GM11168 (cell line): ENCODE data around the gene ZNRF3.

Experiments used
- in situ Hi-C: fragments of 300-500 bp; cut with MboI; formaldehyde crosslinking; loops from one replicate; pipeline ENCODE4 v1.12.0; 2022; ENCODE audit warnings: low sequenced_read_pairs; ENCODE audit not compliant: unreplicated experiment

Gene ZNRF3

DNA sequence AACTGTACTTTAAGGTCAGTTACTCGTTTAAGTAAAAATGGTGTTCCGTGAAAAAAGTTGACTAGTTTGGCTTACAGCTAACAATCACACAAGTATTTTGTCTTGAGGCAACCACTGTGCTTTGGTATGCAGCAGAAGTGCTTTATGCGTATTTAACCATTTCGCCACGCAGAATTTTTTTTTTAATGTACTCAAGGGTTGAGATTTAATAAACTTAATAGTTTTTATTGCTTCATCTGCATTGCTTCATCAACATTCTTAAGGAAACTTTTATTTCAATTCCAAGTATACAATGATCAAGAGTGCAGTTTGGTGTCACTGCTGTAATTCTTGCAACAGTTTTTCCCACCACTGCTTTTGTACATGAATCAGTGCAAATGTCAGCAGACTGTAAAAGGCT is 66.4 kb downstream of the ZNRF3 start:
- in situ Hi-C loops = no loop called here

DNA sequence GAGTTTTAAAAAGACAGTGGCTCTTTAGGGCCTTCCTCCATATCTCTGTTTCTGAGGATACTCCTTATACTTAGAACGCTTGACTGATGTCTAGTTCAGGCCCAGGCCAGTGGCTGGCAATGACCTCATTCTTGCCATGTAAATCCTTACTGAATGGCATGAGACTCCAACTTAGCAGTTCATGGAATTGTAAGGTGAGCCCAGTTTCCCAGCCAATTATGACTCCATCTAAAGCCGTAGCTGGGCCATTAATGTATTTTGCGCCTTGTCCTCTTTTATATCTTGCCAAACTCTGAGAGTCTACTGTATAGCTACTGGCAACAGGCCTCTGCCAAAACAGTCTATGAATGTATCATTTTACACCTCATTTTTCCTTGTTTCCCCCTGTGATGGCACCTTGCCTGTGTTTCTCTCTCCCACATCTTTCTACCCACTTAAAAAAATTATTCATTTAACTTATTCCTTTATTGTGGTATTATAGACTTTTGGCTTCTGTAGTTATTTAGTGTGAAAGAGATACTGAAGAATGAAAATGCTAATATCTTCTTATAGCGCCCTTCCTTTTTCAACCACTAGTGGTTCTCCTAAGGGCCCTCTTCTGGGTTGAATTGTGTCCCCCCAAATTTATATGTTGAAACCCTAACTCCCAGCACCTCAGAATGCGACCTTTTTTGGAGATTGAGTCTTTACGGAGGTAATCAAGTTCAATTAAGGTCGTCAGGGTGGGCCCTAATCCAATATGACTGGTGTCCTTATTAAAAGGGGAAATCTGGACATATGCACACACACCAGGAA is 67.4 kb downstream of the ZNRF3 start:
- in situ Hi-C loops = no loop called here

- in situ Hi-C loops = no loop called here
Measured at GRCh38 chr22:28951530-28951929, 68.2 kb downstream of the ZNRF3 start.

GRCh38 chr22:28951969-28952521 is 68.7 kb downstream of the ZNRF3 start:
- in situ Hi-C loops = no loop called here

DNA sequence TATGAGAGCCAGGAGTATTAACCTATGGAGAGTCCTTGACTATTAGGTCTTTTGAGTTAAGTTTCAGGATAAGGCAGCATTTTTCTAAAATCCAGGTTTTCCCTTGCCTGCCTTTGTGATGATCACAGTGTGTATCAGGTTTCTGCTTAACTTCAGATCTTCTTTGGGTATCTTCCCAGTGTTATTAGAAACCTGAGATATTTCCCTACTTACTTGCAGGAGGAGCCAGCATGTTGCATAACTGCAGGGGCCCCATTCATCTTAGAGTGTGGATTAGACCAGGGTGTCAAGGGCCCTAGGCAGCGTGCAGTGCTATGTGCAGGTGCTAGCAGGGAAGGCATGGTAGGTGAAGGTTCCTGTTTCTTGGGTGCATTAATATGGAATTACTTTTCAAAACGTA is 69.5 kb downstream of the ZNRF3 start:
- in situ Hi-C loops = no loop called here

GRCh38 chr22:28953403-28953802 is 70.0 kb downstream of the ZNRF3 start:
- in situ Hi-C loops = no loop called here

GRCh38 chr22:28953976-28954880 is 70.9 kb downstream of the ZNRF3 start:
- in situ Hi-C loops = no loop called here

DNA sequence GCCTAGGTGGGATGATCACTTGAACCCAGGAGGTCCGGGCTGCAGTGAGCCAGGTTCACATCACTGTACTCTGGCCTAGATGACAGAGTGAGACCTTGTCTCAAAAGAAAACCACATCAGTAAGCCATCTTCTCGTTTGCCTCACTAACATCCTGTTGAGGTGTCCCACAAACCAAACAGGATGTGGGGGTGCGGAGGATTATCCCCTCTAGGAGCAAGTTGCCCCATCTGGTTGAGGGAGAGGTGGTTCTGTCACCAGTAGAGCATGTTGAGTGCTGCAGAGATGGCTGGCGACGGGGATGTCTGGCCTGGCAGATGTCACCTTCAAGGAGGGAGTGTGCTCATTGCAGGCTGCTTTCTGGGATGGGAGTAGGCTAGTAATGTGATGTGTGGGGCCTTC is 72.4 kb downstream of the ZNRF3 start:
- in situ Hi-C loops = no loop called here

GRCh38 chr22:28956506-28956905 is 73.1 kb downstream of the ZNRF3 start:
- in situ Hi-C loops = no loop called here

GRCh38 chr22:28958611-28959010 is 75.2 kb downstream of the ZNRF3 start:
- in situ Hi-C loops = no loop called here

DNA sequence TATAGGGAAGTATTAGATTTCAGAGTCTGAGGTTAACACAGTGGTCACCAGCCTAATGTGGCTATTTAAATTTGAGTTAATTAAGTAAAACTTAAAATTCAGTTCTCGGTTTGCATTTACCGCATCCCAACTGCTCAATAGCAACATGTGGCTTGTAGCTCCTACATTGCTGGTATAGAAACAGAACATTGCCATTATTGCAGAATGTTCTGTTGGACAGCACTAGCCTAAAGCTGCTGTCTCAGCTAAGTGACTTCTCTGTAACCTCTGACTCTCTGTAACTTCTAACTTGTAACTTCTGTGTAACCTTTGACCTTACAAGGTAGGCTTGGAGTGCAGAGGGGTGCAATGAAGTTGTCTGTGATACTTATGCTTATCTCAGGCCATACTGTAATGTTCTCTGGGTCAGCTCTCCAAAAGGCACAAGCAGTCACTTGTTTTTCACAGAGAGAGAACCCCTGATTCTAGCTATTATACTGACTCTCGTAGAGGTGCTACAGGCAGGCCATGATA is 78.7 kb downstream of the ZNRF3 start:
- in situ Hi-C loops = no loop called here

- in situ Hi-C loops = no loop called here
Measured at GRCh38 chr22:28963362-28963761, 80.0 kb downstream of the ZNRF3 start.

- in situ Hi-C loops = no loop called here
Measured at GRCh38 chr22:28967163-28967665, 83.8 kb downstream of the ZNRF3 start.

DNA sequence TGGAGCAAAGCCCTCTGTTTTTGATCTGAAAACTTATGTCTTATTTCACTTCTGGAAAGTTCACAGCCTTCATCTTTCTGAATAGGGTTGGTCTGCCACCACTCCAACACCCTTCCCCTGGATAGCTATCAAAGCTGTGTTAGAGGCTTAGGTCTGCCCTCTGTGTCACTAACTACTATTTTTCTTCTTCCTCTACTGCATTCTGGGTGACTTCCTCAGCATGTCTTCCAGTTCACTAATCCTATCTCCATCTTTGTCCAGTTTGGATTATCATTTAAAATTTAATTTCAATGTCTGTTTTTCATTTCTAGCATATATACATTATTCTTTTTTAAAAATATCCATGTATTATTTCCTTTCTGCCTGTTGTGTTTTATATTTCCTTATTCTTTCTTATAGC is 84.6 kb downstream of the ZNRF3 start:
- in situ Hi-C loops = no loop called here

GRCh38 chr22:28969401-28970168 is 86.2 kb downstream of the ZNRF3 start:
- in situ Hi-C loops = no loop called here

DNA sequence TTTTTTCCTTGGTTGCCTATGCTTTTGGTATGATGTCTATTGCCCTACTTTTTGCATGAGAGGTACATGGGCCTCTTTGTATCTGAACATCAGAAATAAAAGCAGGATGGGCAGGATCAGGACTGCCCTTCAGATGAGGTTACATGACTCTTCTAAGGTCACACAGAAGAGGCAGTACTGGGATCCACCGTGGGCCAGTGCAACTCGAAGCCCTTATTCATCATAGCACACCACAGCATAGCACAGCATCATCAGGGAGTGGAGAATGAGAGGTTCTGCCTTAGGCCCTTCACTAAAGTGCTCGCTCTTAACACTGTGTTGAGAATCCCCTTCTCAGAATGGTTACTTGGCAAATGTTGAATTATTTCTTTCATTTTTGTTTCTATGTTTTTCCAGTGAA is 90.0 kb downstream of the ZNRF3 start:
- in situ Hi-C loops = no loop called here

DNA sequence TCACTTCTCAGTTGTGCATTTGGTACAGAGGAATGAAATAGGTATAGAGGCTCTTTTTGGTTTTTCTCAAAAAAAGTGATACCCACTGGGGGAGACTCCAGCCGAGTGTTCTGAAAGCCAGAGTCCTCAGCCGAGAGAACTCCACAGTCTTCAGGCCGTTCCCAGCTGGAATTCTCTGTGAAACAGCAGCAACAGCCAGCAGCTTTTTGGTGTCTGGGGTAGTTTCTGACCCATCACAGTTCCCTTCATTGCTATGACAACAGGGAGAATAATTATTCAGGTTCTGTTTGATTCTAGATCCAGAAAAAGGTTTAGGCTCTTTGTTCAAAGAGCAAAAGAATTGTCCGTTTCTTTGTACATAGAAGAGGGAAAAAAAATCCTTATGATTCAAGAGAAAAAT is 93.7 kb downstream of the ZNRF3 start:
- in situ Hi-C loops = no loop called here

DNA sequence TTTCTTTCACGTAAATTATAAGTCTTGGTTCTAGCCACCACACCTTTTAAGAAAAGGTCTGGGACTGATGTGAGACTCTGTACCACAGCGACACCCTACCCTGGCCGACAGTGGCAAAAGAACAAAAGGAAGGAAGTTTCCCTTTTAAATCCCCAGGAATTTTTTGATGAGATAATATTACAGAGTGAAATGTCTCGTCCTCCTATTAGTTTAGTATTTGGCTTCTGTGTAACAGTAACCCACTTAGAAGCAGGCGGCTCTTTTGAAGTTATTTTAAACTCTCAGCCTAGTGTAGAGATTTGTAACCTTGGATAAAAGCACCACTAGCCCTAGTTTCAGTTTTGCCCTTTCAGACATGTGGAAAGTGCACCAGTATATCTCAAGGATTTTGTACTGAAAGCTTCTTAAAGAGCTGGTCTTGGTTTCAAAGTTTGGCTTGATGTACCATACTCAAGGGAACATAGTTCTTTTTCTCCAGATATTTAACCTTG is 94.2 kb downstream of the ZNRF3 start:
- in situ Hi-C loops = no loop called here

- in situ Hi-C loops = no loop called here
Measured at GRCh38 chr22:28978158-28978557, 94.8 kb downstream of the ZNRF3 start.
